ENCODE measurements around the gene TTLL5. TPM values are rescaled to one million over a fixed set of nuclear protein-coding genes. Genes with fewer than 3 reads are reported as not detected.

The TTLL5 gene
- total RNA-seq, 2 donors from 2014 or later = 25.9 to 34.1 TPM

GRCh38 chr14:75985618-75986438, 324.8 kb downstream of the TTLL5 start, which contains the start of gene IFT43:
IFT43 (plus strand) TSS chr14:75985763; CDS start chr14:75985787, 24 bp downstream.
- intact Hi-C loops (cut with DNase I, micrococcal nuclease) = no loop called here
- DNase-seq = peak; percentile 91 to 98
- ATAC-seq = peak; percentile 70

GRCh38 chr14:75986439-75986765, 325.4 kb downstream of the TTLL5 start:
- intact Hi-C loops (cut with DNase I, micrococcal nuclease) = no loop called here
- no peak for DNase-seq
- peak; percentile 9 for ATAC-seq

- intact Hi-C loops (cut with DNase I, micrococcal nuclease) = no loop called here
- no peak for ATAC-seq
- no peak for DNase-seq
These were observed 326.3 kb downstream of the TTLL5 start for GRCh38 chr14:75987201-75987970.

GRCh38 chr14:75989134-75989533, 328.1 kb downstream of the TTLL5 start:
- DNase-seq (no peak), ATAC-seq (no peak)
- intact Hi-C loops (cut with DNase I, micrococcal nuclease) = no loop called here

GRCh38 chr14:75990297-75990696, 329.3 kb downstream of the TTLL5 start:
- intact Hi-C loops (cut with DNase I, micrococcal nuclease) = no loop called here
- DNase-seq (no peak), ATAC-seq (no peak)

GRCh38 chr14:75991753-75992152, 330.7 kb downstream of the TTLL5 start:
- no peak for ATAC-seq
- no peak for DNase-seq
- intact Hi-C loops (cut with DNase I, micrococcal nuclease) = no loop called here

GRCh38 chr14:75993567-75994041, 332.6 kb downstream of the TTLL5 start:
- ATAC-seq (peak; percentile 90), DNase-seq (no peak)
- intact Hi-C loops (cut with DNase I, micrococcal nuclease) = no loop called here

- ATAC-seq (no peak), DNase-seq (peak in 1 of 2 donors; percentile 13)
- intact Hi-C loops (cut with DNase I, micrococcal nuclease) = no loop called here
These were observed 334.5 kb downstream of the TTLL5 start for GRCh38 chr14:75995372-75996041.

- DNase-seq = no peak
- no peak for ATAC-seq
- intact Hi-C loops (cut with DNase I, micrococcal nuclease) = no loop called here
These were observed 335.4 kb downstream of the TTLL5 start for GRCh38 chr14:75996488-75996887.

- intact Hi-C loops (cut with DNase I, micrococcal nuclease) = no loop called here
- DNase-seq = no peak
These were observed 338.6 kb downstream of the TTLL5 start for GRCh38 chr14:75999511-76000190.

GRCh38 chr14:76002383-76002782, 341.3 kb downstream of the TTLL5 start:
- DNase-seq (no peak), ATAC-seq (no peak)
- intact Hi-C loops (cut with DNase I, micrococcal nuclease) = no loop called here

More at GRCh38 chr14:75999511-76000190, 338.6 kb downstream of the TTLL5 start:
- ATAC-seq = no peak

Other genes with a start within 250 kb of the TTLL5 start
- gene JDP2, start 233.2 kb upstream of the TTLL5 start, total RNA-seq = 10 to 100 TPM; 29.5 to 40.1 TPM
- 1 to 10 TPM in 1 of 2 donors, under 1 TPM in 1; 0.67 to 1.3 TPM for gene BATF, start 138.8 kb upstream of the TTLL5 start, total RNA-seq
- 10 to 100 TPM; 19.8 to 42.1 TPM for gene FLVCR2, start 82.6 kb upstream of the TTLL5 start, total RNA-seq
- 10 to 100 TPM; 16.2 to 27.7 TPM for gene ERG28, start 370 bp upstream of the TTLL5 start, total RNA-seq

All from left colon (tissue), 2 donors.